HFFc6 (cell line): ENCODE measurements around the gene CLDN16. TPM values are rescaled to one million over a fixed set of nuclear protein-coding genes. Genes with fewer than 3 reads are reported as not detected.

Source experiments
- DNase-seq: peaks from one replicate; pipeline ENCODE4 v3.0.0-alpha.2; 2018
- H3K27ac Mint-ChIP-seq: 2 replicates; pipeline ENCODE4 v1.8.0; 2020; ENCODE audit warnings: mild to moderate bottlenecking, mixed read lengths
- H3K27me3 Mint-ChIP-seq: 2 replicates; pipeline ENCODE4 v1.8.0; 2021; ENCODE audit warnings: mild to moderate bottlenecking, moderate library complexity, mixed read lengths; ENCODE audit not compliant: insufficient read depth
- H3K36me3 Mint-ChIP-seq: 2 replicates; pipeline ENCODE4 v1.8.0; 2021; ENCODE audit warnings: low read depth, mixed read lengths
- H3K4me1 Mint-ChIP-seq: 2 replicates; pipeline ENCODE4 v1.8.0; 2020; ENCODE audit warnings: low read depth, mixed read lengths
- H3K4me3 Mint-ChIP-seq: 2 replicates; pipeline ENCODE4 v1.8.0; 2020; ENCODE audit warnings: mild to moderate bottlenecking, moderate library complexity, mixed read lengths
- H3K9me3 Mint-ChIP-seq: 2 replicates; pipeline ENCODE4 v1.8.0; 2020; ENCODE audit warnings: mild to moderate bottlenecking, mixed read lengths
- total RNA-seq, 6 experiments: library from RNA; stranded (reverse); fragmentation: NEBNext Ultra II Directional; extraction: Animal tissue kit (Norgen Biotek cat#: 25700); gene quantifications; 2 replicates in 1 of 6; 3 replicates in 5 of 6; pipeline ENCODE4 v1.2.3, GENCODE V29; 2021
- TF ChIP-seq, protein P1 (sequence below): fragments of 200-600 bp; sonication (generic); IDR thresholded peaks from 2 replicates; pipeline ENCODE4 v1.5.0; 2021; ENCODE audit warnings: antibody characterized with exemption, mild to moderate bottlenecking

Gene CLDN16
- total RNA-seq, 6 experiments from 2014 or later, result 0.05 to 0.07 TPM; not detected in 4

DNA sequence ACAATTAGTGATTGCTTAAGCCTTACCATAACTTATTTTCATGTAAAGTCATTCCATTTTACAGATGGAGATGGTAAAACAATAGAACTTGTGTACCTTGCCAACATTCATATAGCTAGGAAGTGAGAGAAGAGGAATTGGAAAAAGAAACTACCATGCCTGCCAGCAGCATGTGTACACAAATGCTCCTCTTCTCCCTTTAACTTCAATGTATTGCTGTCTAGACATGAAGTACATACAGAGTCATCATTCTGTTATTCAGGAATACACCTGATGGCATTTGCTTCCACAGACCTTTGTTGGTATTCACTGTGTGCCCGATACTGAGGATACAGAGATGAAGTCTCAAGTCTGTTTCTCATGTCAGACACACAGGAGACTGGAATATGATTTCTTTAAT is 68.8 kb downstream of the CLDN16 start:
- H3K9me3 Mint-ChIP-seq, result no peaks in the 10 kb centered on the region
- peaks cover 2% of the 10 kb centered on the region; the same call in 1 of the 2 replicates for H3K27me3 Mint-ChIP-seq
- TF ChIP-seq, protein P1, sequence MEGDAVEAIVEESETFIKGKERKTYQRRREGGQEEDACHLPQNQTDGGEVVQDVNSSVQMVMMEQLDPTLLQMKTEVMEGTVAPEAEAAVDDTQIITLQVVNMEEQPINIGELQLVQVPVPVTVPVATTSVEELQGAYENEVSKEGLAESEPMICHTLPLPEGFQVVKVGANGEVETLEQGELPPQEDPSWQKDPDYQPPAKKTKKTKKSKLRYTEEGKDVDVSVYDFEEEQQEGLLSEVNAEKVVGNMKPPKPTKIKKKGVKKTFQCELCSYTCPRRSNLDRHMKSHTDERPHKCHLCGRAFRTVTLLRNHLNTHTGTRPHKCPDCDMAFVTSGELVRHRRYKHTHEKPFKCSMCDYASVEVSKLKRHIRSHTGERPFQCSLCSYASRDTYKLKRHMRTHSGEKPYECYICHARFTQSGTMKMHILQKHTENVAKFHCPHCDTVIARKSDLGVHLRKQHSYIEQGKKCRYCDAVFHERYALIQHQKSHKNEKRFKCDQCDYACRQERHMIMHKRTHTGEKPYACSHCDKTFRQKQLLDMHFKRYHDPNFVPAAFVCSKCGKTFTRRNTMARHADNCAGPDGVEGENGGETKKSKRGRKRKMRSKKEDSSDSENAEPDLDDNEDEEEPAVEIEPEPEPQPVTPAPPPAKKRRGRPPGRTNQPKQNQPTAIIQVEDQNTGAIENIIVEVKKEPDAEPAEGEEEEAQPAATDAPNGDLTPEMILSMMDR, result no peak
- no peaks in the 10 kb centered on the region; the same call in 1 of the 2 replicates for H3K4me1 Mint-ChIP-seq
- no peaks in the 10 kb centered on the region for H3K36me3 Mint-ChIP-seq
- no peak for DNase-seq
- no peak overlapping the region for H3K27ac Mint-ChIP-seq
- no peak overlapping the region for H3K4me3 Mint-ChIP-seq

DNA sequence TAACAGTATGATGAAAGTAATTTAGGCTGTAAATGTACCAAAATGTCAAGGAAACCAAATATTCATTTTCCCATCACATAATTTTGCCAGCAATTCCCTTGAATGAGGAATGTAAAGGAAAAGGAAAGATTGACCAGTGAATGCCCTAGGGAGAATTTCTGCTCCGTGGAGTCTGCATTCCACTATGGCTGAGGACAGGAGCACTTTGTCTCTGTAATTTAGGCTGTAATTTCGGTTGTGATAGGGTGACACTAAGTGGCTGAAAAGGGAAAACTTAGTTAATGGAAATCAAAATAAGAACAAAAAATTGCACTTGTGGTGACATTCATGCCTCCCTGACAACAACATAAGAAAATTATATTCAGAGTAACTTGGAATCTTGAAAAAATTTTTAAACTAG is 70.1 kb downstream of the CLDN16 start:
- no peak overlapping the region for H3K4me3 Mint-ChIP-seq

More for the DNA sequence above, 70.1 kb downstream of the CLDN16 start:
- H3K9me3 Mint-ChIP-seq, result no peaks in the 10 kb centered on the region
- H3K27ac Mint-ChIP-seq, result no peak overlapping the region
- peak; percentile 4 for DNase-seq
- TF ChIP-seq, protein P1, result no peak
- H3K27me3 Mint-ChIP-seq, result peaks cover 2% of the 10 kb centered on the region; the same call in 1 of the 2 replicates
- no peaks in the 10 kb centered on the region for H3K36me3 Mint-ChIP-seq
- H3K4me1 Mint-ChIP-seq, result no peaks in the 10 kb centered on the region; the same call in 1 of the 2 replicates

Other genes with a start within 250 kb of the CLDN16 start
- under 1 TPM; 0.61 to 0.85 (median 0.79) TPM for gene CLDN1, start 65.7 kb upstream of the CLDN16 start, total RNA-seq
- not detected for gene TMEM207, start 61.7 kb downstream of the CLDN16 start, total RNA-seq
- 1 to 10 TPM; 3.4 to 6.7 (median 5.3) TPM for gene IL1RAP, start 125.9 kb downstream of the CLDN16 start, total RNA-seq